ENCODE data around the gene SYNJ2. TPM values are rescaled to one million over a fixed set of nuclear protein-coding genes. Genes with fewer than 3 reads are reported as not detected.

SYNJ2 gene
- polyA plus RNA-seq, 2 of the 4 experiments (the other 2 are of a cell fraction): 22.3 to 26.5 TPM

DNA sequence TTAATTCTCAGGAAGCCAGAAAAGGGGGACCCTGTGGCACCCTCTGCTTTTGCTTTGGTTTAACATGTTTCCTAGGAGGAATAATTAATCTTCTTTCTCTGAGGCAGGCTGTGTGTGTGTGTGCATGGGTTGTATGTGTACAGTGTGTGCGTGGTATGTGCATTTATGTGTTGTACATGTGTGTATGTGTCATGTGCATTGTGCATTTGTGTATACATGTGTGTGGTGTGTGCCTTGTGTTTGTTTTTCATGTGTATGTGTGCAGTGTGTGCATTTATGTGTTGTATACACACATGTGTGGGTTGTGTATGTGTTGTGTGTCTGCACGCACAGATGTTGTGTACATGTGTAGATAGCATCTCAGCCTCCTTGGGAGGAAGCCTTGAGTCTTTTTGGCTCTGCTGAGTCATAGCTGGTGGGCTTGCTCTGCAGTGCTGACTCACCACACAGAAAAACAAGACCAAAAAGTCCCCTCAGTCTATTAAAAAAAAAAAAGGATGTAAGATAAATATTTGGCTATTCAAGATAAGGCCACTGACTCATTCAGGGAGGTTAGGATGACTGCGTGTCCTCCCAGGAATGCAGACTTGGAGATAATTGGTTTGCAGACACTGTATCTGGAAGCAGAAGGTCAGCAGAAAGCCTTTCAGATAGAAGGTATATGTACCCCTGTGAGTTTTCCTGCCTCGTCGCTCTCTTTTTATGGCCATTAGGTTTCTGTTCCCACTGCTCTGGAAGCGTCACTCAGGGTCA lies 58.6 kb downstream of the SYNJ2 start:
- TF ChIP-seq, protein P1, sequence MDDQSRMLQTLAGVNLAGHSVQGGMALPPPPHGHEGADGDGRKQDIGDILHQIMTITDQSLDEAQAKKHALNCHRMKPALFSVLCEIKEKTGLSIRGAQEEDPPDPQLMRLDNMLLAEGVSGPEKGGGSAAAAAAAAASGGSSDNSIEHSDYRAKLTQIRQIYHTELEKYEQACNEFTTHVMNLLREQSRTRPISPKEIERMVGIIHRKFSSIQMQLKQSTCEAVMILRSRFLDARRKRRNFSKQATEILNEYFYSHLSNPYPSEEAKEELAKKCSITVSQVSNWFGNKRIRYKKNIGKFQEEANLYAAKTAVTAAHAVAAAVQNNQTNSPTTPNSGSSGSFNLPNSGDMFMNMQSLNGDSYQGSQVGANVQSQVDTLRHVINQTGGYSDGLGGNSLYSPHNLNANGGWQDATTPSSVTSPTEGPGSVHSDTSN (IDR thresholded peaks at IDR 0.05): peak; percentile 76
- peak; percentile 98 for TF ChIP-seq FOSL2 (IDR thresholded peaks at IDR 0.05)
- peak; percentile 99 for TF ChIP-seq FOSL2 (CRISPR knock-in tag; IDR thresholded peaks at IDR 0.05)
- no peak for TF ChIP-seq ZFP36 (IDR thresholded peaks at IDR 0.05; ENCODE audit: borderline replicate concordance, partially characterized antibody)
- TF ChIP-seq, protein P2, sequence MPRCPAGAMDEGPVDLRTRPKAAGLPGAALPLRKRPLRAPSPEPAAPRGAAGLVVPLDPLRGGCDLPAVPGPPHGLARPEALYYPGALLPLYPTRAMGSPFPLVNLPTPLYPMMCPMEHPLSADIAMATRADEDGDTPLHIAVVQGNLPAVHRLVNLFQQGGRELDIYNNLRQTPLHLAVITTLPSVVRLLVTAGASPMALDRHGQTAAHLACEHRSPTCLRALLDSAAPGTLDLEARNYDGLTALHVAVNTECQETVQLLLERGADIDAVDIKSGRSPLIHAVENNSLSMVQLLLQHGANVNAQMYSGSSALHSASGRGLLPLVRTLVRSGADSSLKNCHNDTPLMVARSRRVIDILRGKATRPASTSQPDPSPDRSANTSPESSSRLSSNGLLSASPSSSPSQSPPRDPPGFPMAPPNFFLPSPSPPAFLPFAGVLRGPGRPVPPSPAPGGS (IDR thresholded peaks at IDR 0.05): peak; percentile 76; the same call in 1 of the 3 replicates
- TF ChIP-seq TFCP2L1 (CRISPR knock-in tag; IDR thresholded peaks at IDR 0.05): 0 out of 2 replicates have a peak, but pooled peaks have one; percentile 27
- peak in 1 of 2 experiments; percentile 55; a peak in 1 of 4 replicates for TF ChIP-seq CEBPB (IDR thresholded peaks at IDR 0.05)
- TF ChIP-seq KDM1A (IDR thresholded peaks at IDR 0.05; ENCODE audit: low read depth): no peak; the same call in 1 of the 2 replicates
- peak; percentile 98 for TF ChIP-seq JUNB (IDR thresholded peaks at IDR 0.05)
- TF ChIP-seq SMC3 (IDR thresholded peaks at IDR 0.05): peak; percentile 27; the same call in 1 of the 3 replicates
- TF ChIP-seq JUN (IDR thresholded peaks at IDR 0.05): peak; percentile 89 to 93
- TF ChIP-seq, protein P3, sequence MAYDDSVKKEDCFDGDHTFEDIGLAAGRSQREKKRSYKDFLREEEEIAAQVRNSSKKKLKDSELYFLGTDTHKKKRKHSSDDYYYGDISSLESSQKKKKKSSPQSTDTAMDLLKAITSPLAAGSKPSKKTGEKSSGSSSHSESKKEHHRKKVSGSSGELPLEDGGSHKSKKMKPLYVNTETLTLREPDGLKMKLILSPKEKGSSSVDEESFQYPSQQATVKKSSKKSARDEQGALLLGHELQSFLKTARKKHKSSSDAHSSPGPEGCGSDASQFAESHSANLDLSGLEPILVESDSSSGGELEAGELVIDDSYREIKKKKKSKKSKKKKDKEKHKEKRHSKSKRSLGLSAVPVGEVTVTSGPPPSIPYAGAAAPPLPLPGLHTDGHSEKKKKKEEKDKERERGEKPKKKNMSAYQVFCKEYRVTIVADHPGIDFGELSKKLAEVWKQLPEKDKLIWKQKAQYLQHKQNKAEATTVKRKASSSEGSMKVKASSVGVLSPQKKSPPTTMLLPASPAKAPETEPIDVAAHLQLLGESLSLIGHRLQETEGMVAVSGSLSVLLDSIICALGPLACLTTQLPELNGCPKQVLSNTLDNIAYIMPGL (CRISPR knock-in tag; IDR thresholded peaks at IDR 0.05; ENCODE audit: borderline replicate concordance): no peak
- TF ChIP-seq NFE2L2 (conservative IDR thresholded peaks at IDR 0.05; ENCODE audit: low read length): peak; percentile 91
- TF ChIP-seq, protein P4, sequence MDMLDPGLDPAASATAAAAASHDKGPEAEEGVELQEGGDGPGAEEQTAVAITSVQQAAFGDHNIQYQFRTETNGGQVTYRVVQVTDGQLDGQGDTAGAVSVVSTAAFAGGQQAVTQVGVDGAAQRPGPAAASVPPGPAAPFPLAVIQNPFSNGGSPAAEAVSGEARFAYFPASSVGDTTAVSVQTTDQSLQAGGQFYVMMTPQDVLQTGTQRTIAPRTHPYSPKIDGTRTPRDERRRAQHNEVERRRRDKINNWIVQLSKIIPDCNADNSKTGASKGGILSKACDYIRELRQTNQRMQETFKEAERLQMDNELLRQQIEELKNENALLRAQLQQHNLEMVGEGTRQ (IDR thresholded peaks at IDR 0.05): no peak
- TF ChIP-seq, protein P5, sequence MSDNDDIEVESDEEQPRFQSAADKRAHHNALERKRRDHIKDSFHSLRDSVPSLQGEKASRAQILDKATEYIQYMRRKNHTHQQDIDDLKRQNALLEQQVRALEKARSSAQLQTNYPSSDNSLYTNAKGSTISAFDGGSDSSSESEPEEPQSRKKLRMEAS (IDR thresholded peaks at IDR 0.05): peak; percentile 73
- peak; percentile 97 for TF ChIP-seq GATA3 (IDR thresholded peaks at IDR 0.05; ENCODE audit: borderline replicate concordance)
- no peak for TF ChIP-seq FOXS1 (CRISPR knock-in tag; IDR thresholded peaks at IDR 0.05)
- peak; percentile 88 to 90; a peak in 4 of 5 replicates for TF ChIP-seq EP300 (IDR thresholded peaks at IDR 0.05)
- no peak for TF ChIP-seq NR3C1 (IDR thresholded peaks at IDR 0.05)
- peak in 1 of 2 experiments; percentile 31; a peak in 2 of 5 replicates for TF ChIP-seq RAD21 (conservative IDR thresholded peaks at IDR 0.05 in 1 of 2, IDR thresholded peaks at IDR 0.05 in 1 of 2)
- peak; percentile 99 for TF ChIP-seq MAFK (IDR thresholded peaks at IDR 0.05; ENCODE audit: partially characterized antibody)
- TF ChIP-seq TP53 (CRISPR knock-in tag; IDR thresholded peaks at IDR 0.05): no peak
- TF ChIP-seq, protein P6, sequence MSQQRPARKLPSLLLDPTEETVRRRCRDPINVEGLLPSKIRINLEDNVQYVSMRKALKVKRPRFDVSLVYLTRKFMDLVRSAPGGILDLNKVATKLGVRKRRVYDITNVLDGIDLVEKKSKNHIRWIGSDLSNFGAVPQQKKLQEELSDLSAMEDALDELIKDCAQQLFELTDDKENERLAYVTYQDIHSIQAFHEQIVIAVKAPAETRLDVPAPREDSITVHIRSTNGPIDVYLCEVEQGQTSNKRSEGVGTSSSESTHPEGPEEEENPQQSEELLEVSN (IDR thresholded peaks at IDR 0.05; ENCODE audit: borderline replicate concordance, low read depth): no peak
- no peak for TF ChIP-seq NPAS2 (CRISPR knock-in tag; IDR thresholded peaks at IDR 0.05; ENCODE audit: borderline replicate concordance)
- no peaks in the 10 kb centered on the region for H3K9me3 ChIP-seq
- peak; percentile 63 for FAIRE-seq
- peak overlapping the region; percentile 94 to 100 for H3K27ac ChIP-seq
- 1% methylated on average over 6 of the region's 6 CpGs for WGBS (ENCODE audit: missing lambda C conversion rate)
- peak overlapping the region; percentile 20; the same call in 1 of the 3 replicates for H3K4me3 ChIP-seq
- ATAC-seq: peak; percentile 76 to 84
- ChIA-PET CTCF (interaction anchor here (0.8 to 4.4 kb wide), 5 partner anchors 14 to 49 kb away, joined by 3 to 25 read pairs (median 4); no protein-coding TSS in a partner anchor), POLR2A (interaction anchor here (1.1 to 1.3 kb wide), 2 partner anchors 14 to 57 kb away, joined by 3 to 7 read pairs; no protein-coding TSS in a partner anchor)
- peak; percentile 88 to 95 for DNase-seq (ENCODE audit: low read depth in 1 of 2, low spot score in 1 of 2)
- peak overlapping the region; percentile 90 for H3K4me2 ChIP-seq
- H3K4me1 ChIP-seq: peaks cover 70% of the 10 kb centered on the region
